GM18520 (cell line): ENCODE results near the gene TMEM88.

Source experiments
- ATAC-seq: cut with Tn5 transposase; IDR thresholded peaks from one replicate; pipeline ENCODE4 v1.9.1; 2021; ENCODE audit not compliant: unreplicated experiment

The TMEM88 gene

GRCh38 chr17:7843536-7844291 lies 11.2 kb upstream of the TMEM88 start:
- no peak for ATAC-seq

GRCh38 chr17:7844292-7845154 lies 10.3 kb upstream of the TMEM88 start:
- ATAC-seq, result peak; percentile 53

- no peak for ATAC-seq
These were observed 9.4 kb upstream of the TMEM88 start for GRCh38 chr17:7845359-7846062.

GRCh38 chr17:7846063-7846735 lies 8.7 kb upstream of the TMEM88 start:
- no peak for ATAC-seq

GRCh38 chr17:7846765-7847661 lies 7.9 kb upstream of the TMEM88 start:
- ATAC-seq, result no peak

- ATAC-seq, result no peak
These were observed 6.7 kb upstream of the TMEM88 start for GRCh38 chr17:7848131-7848579.

GRCh38 chr17:7848739-7849129 lies 6.1 kb upstream of the TMEM88 start:
- no peak for ATAC-seq

GRCh38 chr17:7849130-7849750 lies 5.6 kb upstream of the TMEM88 start:
- ATAC-seq, result no peak

GRCh38 chr17:7849751-7850504 lies 4.9 kb upstream of the TMEM88 start:
- ATAC-seq, result no peak

GRCh38 chr17:7850701-7851437 lies 4.0 kb upstream of the TMEM88 start:
- ATAC-seq, result no peak

- ATAC-seq, result peak; percentile 75
These were observed 3.2 kb upstream of the TMEM88 start for GRCh38 chr17:7851438-7852261.

- ATAC-seq, result no peak
These were observed 2.6 kb upstream of the TMEM88 start for GRCh38 chr17:7852262-7852670.

GRCh38 chr17:7852919-7853690 lies 1.8 kb upstream of the TMEM88 start:
- no peak for ATAC-seq

- ATAC-seq, result no peak
These were observed 1.2 kb upstream of the TMEM88 start for GRCh38 chr17:7853691-7854038.

- ATAC-seq, result no peak
These were observed 638 bp upstream of the TMEM88 start for GRCh38 chr17:7854078-7854777.

- no peak for ATAC-seq
These were observed 769 bp downstream of the TMEM88 start for GRCh38 chr17:7855660-7856010.
